ENCODE measurements around the gene USH2A. TPM values are rescaled to one million over a fixed set of nuclear protein-coding genes. Genes with fewer than 3 reads are reported as not detected.

The USH2A gene
- total RNA-seq, 1 donor from 2014 or later = not detected

GRCh38 chr1:215768303-215768702 is 654.9 kb downstream of the USH2A start:
- Mint-ChIP-seq H3K27me3 (ENCODE audit: unreplicated experiment) (peaks cover 3% of the 10 kb centered on the region), H3K4me1 (ENCODE audit: unreplicated experiment) (no peaks in the 10 kb centered on the region)
- no peak for TF ChIP-seq CTCF (IDR thresholded peaks at IDR 0.05)

GRCh38 chr1:215767761-215768160 is 655.5 kb downstream of the USH2A start:
- Mint-ChIP-seq H3K36me3 (ENCODE audit: unreplicated experiment) (no peaks in the 10 kb centered on the region), H3K27ac (ENCODE audit: unreplicated experiment) (no peak overlapping the region), H3K27me3 (ENCODE audit: unreplicated experiment) (peaks cover 6% of the 10 kb centered on the region), H3K4me1 (ENCODE audit: unreplicated experiment) (no peaks in the 10 kb centered on the region), H3K4me3 (ENCODE audit: unreplicated experiment) (no peak overlapping the region), H3K9me3 (ENCODE audit: unreplicated experiment) (no peaks in the 10 kb centered on the region)
- no peak for TF ChIP-seq CTCF (IDR thresholded peaks at IDR 0.05)
- no peak for DNase-seq (ENCODE audit: extremely low spot score, unreplicated experiment)

More at GRCh38 chr1:215768303-215768702, 654.9 kb downstream of the USH2A start:
- DNase-seq (ENCODE audit: extremely low spot score, unreplicated experiment) = no peak
- no peaks in the 10 kb centered on the region for H3K36me3 Mint-ChIP-seq (ENCODE audit: unreplicated experiment)
- H3K27ac Mint-ChIP-seq (ENCODE audit: unreplicated experiment) = no peak overlapping the region
- H3K9me3 Mint-ChIP-seq (ENCODE audit: unreplicated experiment) = no peaks in the 10 kb centered on the region
- no peak overlapping the region for H3K4me3 Mint-ChIP-seq (ENCODE audit: unreplicated experiment)

GRCh38 chr1:215766521-215766920 is 656.7 kb downstream of the USH2A start:
- Mint-ChIP-seq H3K4me3 (ENCODE audit: unreplicated experiment) (no peak overlapping the region), H3K4me1 (ENCODE audit: unreplicated experiment) (no peaks in the 10 kb centered on the region), H3K27me3 (ENCODE audit: unreplicated experiment) (peaks cover 6% of the 10 kb centered on the region), H3K36me3 (ENCODE audit: unreplicated experiment) (no peaks in the 10 kb centered on the region), H3K27ac (ENCODE audit: unreplicated experiment) (no peak overlapping the region), H3K9me3 (ENCODE audit: unreplicated experiment) (no peaks in the 10 kb centered on the region)
- DNase-seq (ENCODE audit: extremely low spot score, unreplicated experiment) = no peak
- TF ChIP-seq CTCF (IDR thresholded peaks at IDR 0.05) = no peak

GRCh38 chr1:215765833-215766232 is 657.4 kb downstream of the USH2A start:
- Mint-ChIP-seq H3K27ac (ENCODE audit: unreplicated experiment) (no peak overlapping the region), H3K4me1 (ENCODE audit: unreplicated experiment) (no peaks in the 10 kb centered on the region), H3K36me3 (ENCODE audit: unreplicated experiment) (no peaks in the 10 kb centered on the region), H3K9me3 (ENCODE audit: unreplicated experiment) (no peaks in the 10 kb centered on the region), H3K27me3 (ENCODE audit: unreplicated experiment) (peaks cover 6% of the 10 kb centered on the region), H3K4me3 (ENCODE audit: unreplicated experiment) (no peak overlapping the region)
- TF ChIP-seq CTCF (IDR thresholded peaks at IDR 0.05) = no peak
- DNase-seq (ENCODE audit: extremely low spot score, unreplicated experiment) = no peak

GRCh38 chr1:215761446-215761845 is 661.8 kb downstream of the USH2A start:
- H3K4me1 Mint-ChIP-seq (ENCODE audit: unreplicated experiment) = no peaks in the 10 kb centered on the region
- TF ChIP-seq CTCF (IDR thresholded peaks at IDR 0.05) = no peak
- no peak overlapping the region for H3K27ac Mint-ChIP-seq (ENCODE audit: unreplicated experiment)
- no peaks in the 10 kb centered on the region for H3K36me3 Mint-ChIP-seq (ENCODE audit: unreplicated experiment)
- no peak for DNase-seq (ENCODE audit: extremely low spot score, unreplicated experiment)
- H3K27me3 Mint-ChIP-seq (ENCODE audit: unreplicated experiment) = peaks cover 15% of the 10 kb centered on the region
- H3K4me3 Mint-ChIP-seq (ENCODE audit: unreplicated experiment) = no peak overlapping the region
- no peaks in the 10 kb centered on the region for H3K9me3 Mint-ChIP-seq (ENCODE audit: unreplicated experiment)
